Endothelial cell of umbilical vein (primary cell): ENCODE results near the gene TTC23L. TPM values are rescaled to one million over a fixed set of nuclear protein-coding genes. Genes with fewer than 3 reads are reported as not detected.

ENCODE experiments used
- BruUV-seq: library from RNA; stranded (reverse); fragments of 400-500 nt; replicated peaks from 2 replicates; lab custom pipeline; 2021; lab: Mats Ljungman, UMichigan
- CTCF ChIA-PET: fragments of 300-600, 350-600 bp; sonication (Branson Sonifier 250); formaldehyde crosslinking; loops from one replicate; lab custom pipeline; 2021; ENCODE audit warnings: antibody characterized with exemption, inconsistent platforms; lab: Charles Lee
- POLR2A ChIA-PET: fragments of 300-600, 350-600 bp; sonication (Branson Sonifier 250); formaldehyde crosslinking; loops from one replicate; lab custom pipeline; 2021; ENCODE audit warnings: antibody characterized with exemption, inconsistent platforms; lab: Charles Lee
- DNase-seq: peaks from one replicate; pipeline ENCODE4 v3.0.0-alpha.2; 2011; ENCODE audit warnings: low read depth, low spot score
- FAIRE-seq: peaks from 2 replicates; lab custom pipeline; 2011; peaks lifted over from hg19 to GRCh38; lab: Jason Lieb, UNC
- H2AFZ ChIP-seq: 2 replicates; pipeline ENCODE4 v1.6.0; 2012; ENCODE audit warnings: low read depth, low read length, control low read depth, inconsistent platforms
- H3K27ac ChIP-seq: 2 replicates; pipeline ENCODE4 v1.5.1; 2011; ENCODE audit warnings: low read depth, mild to moderate bottlenecking, control low read depth, low read length, moderate library complexity; ENCODE audit not compliant: insufficient read depth
- H3K27me3 ChIP-seq, 2 experiments: 2 replicates each; pipeline versions ENCODE4 v1.6.0 to v1.6.1; 2011; ENCODE audit warnings: low read length in 2 of 2, mixed read lengths in 1 of 2; ENCODE audit not compliant: control insufficient read depth in 2 of 2, insufficient read depth in 2 of 2
- H3K36me3 ChIP-seq, 2 experiments: 2 replicates in 1 of 2; 3 replicates in 1 of 2; pipeline ENCODE4 v1.5.1; 2011; ENCODE audit warnings: low read length in 2 of 2, mild to moderate bottlenecking in 1 of 2, moderate library complexity in 1 of 2; ENCODE audit not compliant: control insufficient read depth in 2 of 2, insufficient read depth in 2 of 2; ENCODE audit errors: extremely low read depth in 1 of 2
- H3K4me1 ChIP-seq: 3 replicates; pipeline ENCODE4 v1.5.1; 2011; ENCODE audit warnings: mild to moderate bottlenecking, low read length; ENCODE audit not compliant: control insufficient read depth, insufficient read depth; ENCODE audit errors: extremely low read depth
- H3K4me2 ChIP-seq: 2 replicates; pipeline ENCODE4 v1.6.1; 2011; ENCODE audit warnings: low read length, control low read depth, mixed read lengths; ENCODE audit not compliant: insufficient read depth
- H3K4me3 ChIP-seq, 3 experiments: fragments of 200-600 bp in 1 of 3; sonication (generic), shearing (Covaris generic) in 1 of 3; replicated peaks in 1 of 3; 2 replicates each; pipeline ENCODE4 v1.5.1; 2011 to 2016; ENCODE audit warnings: control low read depth in 3 of 3, low read length in 3 of 3, mild to moderate bottlenecking in 2 of 3, inconsistent platforms in 1 of 3, low read depth in 1 of 3, moderate library complexity in 1 of 3; ENCODE audit not compliant: insufficient read depth in 1 of 3
- H3K79me2 ChIP-seq: 2 replicates; pipeline ENCODE4 v1.6.0; 2012; ENCODE audit warnings: low read length, inconsistent platforms; ENCODE audit not compliant: control insufficient read depth, insufficient read depth
- H3K9ac ChIP-seq: replicated peaks from 2 replicates; pipeline ENCODE3; 2011; ENCODE audit warnings: low read length, control low read depth; ENCODE audit not compliant: insufficient read depth; ENCODE audit errors: extremely low read depth
- H3K9me1 ChIP-seq: replicated peaks from 3 replicates; pipeline ENCODE4 v1.6.0; 2011; ENCODE audit warnings: mild to moderate bottlenecking, low read length; ENCODE audit not compliant: control insufficient read depth, insufficient read depth; ENCODE audit errors: extremely low read depth
- H3K9me3 ChIP-seq: replicated peaks from 2 replicates; pipeline ENCODE4 v1.5.1; 2012; ENCODE audit warnings: low read length, inconsistent platforms; ENCODE audit not compliant: control insufficient read depth, insufficient read depth
- H4K20me1 ChIP-seq: replicated peaks from 2 replicates; pipeline ENCODE3; 2011; ENCODE audit warnings: mild to moderate bottlenecking, low read length; ENCODE audit not compliant: control insufficient read depth, insufficient read depth; ENCODE audit errors: extremely low read depth
- EZH2 ChIP-seq: IDR thresholded peaks from 2 replicates; pipeline ENCODE4 v1.6.1; 2012; ENCODE audit warnings: borderline replicate concordance, low read depth, mild to moderate bottlenecking, moderate library complexity, low read length, inconsistent platforms; ENCODE audit not compliant: severe bottlenecking
- JUN ChIP-seq: IDR thresholded peaks from 2 replicates; pipeline ENCODE4 v1.6.1; 2011; ENCODE audit warnings: borderline replicate concordance, low read depth; ENCODE audit not compliant: insufficient read length, insufficient read depth
- MAX ChIP-seq: IDR thresholded peaks from 2 replicates; pipeline ENCODE4 v1.6.1; 2011; ENCODE audit not compliant: insufficient read depth, insufficient read length
- MYC ChIP-seq: IDR thresholded peaks from one replicate; pipeline ENCODE4 v1.6.1; 2011; ENCODE audit warnings: mild to moderate bottlenecking, low read depth, low read length
- POLR2A ChIP-seq: IDR thresholded peaks from 2 replicates; pipeline ENCODE4 v1.6.1; 2012; ENCODE audit warnings: low read depth, mild to moderate bottlenecking, control low read depth, low read length
- dilution Hi-C: fragments of 300-500 bp; cut with MboI; formaldehyde crosslinking; loops from one replicate; pipeline ENCODE4 v1.15.0; 2019; ENCODE audit warnings: low sequenced_read_pairs; ENCODE audit not compliant: extremely low pct_ligation_motif_present
- intact Hi-C: fragments of 100-400 bp; cut with micrococcal nuclease; formaldehyde crosslinking; loops from one replicate; pipeline ENCODE4 v1.10.0; 2022
- polyA plus RNA-seq, 4 experiments: library from polyadenylated mRNA; depleted of rRNA in 3 of 4; stranded (reverse) in 3 of 4; unstranded in 1 of 4; fragments of >200 nt; gene quantifications; 2 replicates each; pipeline versions ENCODE4 v1.2.1 to v1.2.3, GENCODE V29; 2011 to 2012; ENCODE audit warnings: missing spikeins in 1 of 4
- total RNA-seq: library from RNA; stranded (reverse); gene quantifications from 2 replicates; pipeline ENCODE4 v1.2.3, GENCODE V29; 2021

TTC23L gene
- total and polyA plus RNA-seq, 2 donors (not counting 3 experiments of a cell fraction or from before 2014, with no cell fraction given), result not detected

GRCh38 chr5:34915856-34916192 is 76.9 kb downstream of the TTC23L start:
- DNase-seq (no peak), FAIRE-seq (no peak)
- dilution Hi-C loops, result loop anchor here (25.0 kb wide), 1 partner anchor 429 kb away; no protein-coding TSS in a partner anchor
- no peaks in the 10 kb centered on the region for H4K20me1 ChIP-seq
- CTCF ChIA-PET, result interaction anchor here (0.9 to 2.3 kb wide), 10 partner anchors 8 to 444 kb away, joined by 3 to 14 read pairs (median 5); partner anchors contain the start of gene DNAJC21
- H3K9me3 ChIP-seq, result no peaks in the 10 kb centered on the region
- peak overlapping the region; percentile 64 for H3K27ac ChIP-seq
- intact Hi-C loops, result loop anchor here (1.0 kb wide), 2 partner anchors 8 to 13 kb away; partner anchors contain the start of gene DNAJC21
- H3K4me1 ChIP-seq, result peaks cover 28% of the 10 kb centered on the region
- peaks cover 55% of the 10 kb centered on the region for H3K79me2 ChIP-seq
- H3K27me3 ChIP-seq, result no peaks in the 10 kb centered on the region
- peaks cover under 1 to 9% of the 10 kb centered on the region in 2 experiments for H3K36me3 ChIP-seq
- peak overlapping the region; percentile 97 for H3K4me2 ChIP-seq
- H3K9ac ChIP-seq, result peak overlapping the region; percentile 90
- TF ChIP-seq POLR2A, result no peak
- TF ChIP-seq JUN, result no peak
- no peak for TF ChIP-seq EZH2
- peak; percentile 14 for TF ChIP-seq MYC
- POLR2A ChIA-PET, result interaction anchor here (0.6 to 1.6 kb wide), 3 partner anchors 8 to 187 kb away, joined by 3 to 12 read pairs (median 3); partner anchors contain the start of gene DNAJC21
- BruUV-seq, result TSS peak; percentile 68
- H2AFZ ChIP-seq, result peak overlapping the region; percentile 66
- H3K9me1 ChIP-seq, result no peaks in the 10 kb centered on the region
- H3K4me3 ChIP-seq, result peak overlapping the region; percentile 77 to 97 (median 87)

- Histone ChIP-seq H3K9me1 (no peaks in the 10 kb centered on the region), H3K9ac (peak overlapping the region; percentile 90), H3K4me3 (peak overlapping the region; percentile 77 to 97 (median 87)), H3K27ac (no peak overlapping the region), H3K36me3 (peaks cover 3 to 15% of the 10 kb centered on the region in 2 experiments), H3K27me3 (no peaks in the 10 kb centered on the region), H4K20me1 (no peaks in the 10 kb centered on the region), H3K4me2 (peak overlapping the region; percentile 97), H2AFZ (no peak overlapping the region), H3K4me1 (peaks cover 28% of the 10 kb centered on the region), H3K79me2 (peaks cover 57% of the 10 kb centered on the region), H3K9me3 (no peaks in the 10 kb centered on the region)
- FAIRE-seq (no peak), DNase-seq (no peak)
- ChIA-PET POLR2A (interaction anchor here (0.9 kb wide), 1 partner anchor 13 kb away, joined by 5 read pairs; the partner anchor contains the start of gene DNAJC21), CTCF (interaction anchor here (0.9 to 1.1 kb wide), 2 partner anchors 13 to 431 kb away, joined by 3 to 4 read pairs; partner anchors contain the start of gene DNAJC21)
- no TSS peak for BruUV-seq
- dilution Hi-C loops, result loop anchor here (25.0 kb wide), 1 partner anchor 429 kb away; no protein-coding TSS in a partner anchor
- intact Hi-C loops, result no loop called here
- TF ChIP-seq MAX (no peak), JUN (no peak), EZH2 (no peak), POLR2A (no peak)
Measured at GRCh38 chr5:34916518-34916917, 77.6 kb downstream of the TTC23L start.
